HG03066 (cell line): Measurements from ENCODE around the gene STAC2.
"Not testable (repeated sequence)": the region's sequence is repeated elsewhere in the genome, so short reads cannot be mapped to it uniquely, and the experiment has no call there.

Experiments
- ATAC-seq: cut with Tn5 transposase; IDR thresholded peaks from one replicate; pipeline ENCODE4 v1.9.1; 2021; ENCODE audit warnings: low read depth; ENCODE audit not compliant: unreplicated experiment

The STAC2 gene

DNA sequence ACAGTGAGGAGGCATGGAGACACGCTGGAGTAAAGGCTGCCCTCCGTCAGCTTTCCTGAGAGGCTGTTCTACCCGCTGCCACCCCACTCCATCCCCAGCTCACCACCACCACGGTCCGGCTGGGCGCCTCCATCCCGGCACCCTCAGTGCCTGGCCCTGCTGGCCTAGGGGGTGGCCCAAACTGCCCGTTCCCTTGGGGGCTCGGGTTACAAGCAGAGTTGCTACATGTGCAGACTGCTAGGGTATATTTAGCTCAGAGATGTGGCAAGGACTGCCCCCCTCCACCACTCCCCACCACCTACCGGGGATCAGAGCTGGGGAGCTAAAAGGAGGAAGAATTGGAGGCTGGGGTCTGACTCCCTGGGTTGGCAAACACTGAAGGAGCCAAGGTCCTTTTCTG, 32.4 kb downstream of the STAC2 start:
- no peak for ATAC-seq

DNA sequence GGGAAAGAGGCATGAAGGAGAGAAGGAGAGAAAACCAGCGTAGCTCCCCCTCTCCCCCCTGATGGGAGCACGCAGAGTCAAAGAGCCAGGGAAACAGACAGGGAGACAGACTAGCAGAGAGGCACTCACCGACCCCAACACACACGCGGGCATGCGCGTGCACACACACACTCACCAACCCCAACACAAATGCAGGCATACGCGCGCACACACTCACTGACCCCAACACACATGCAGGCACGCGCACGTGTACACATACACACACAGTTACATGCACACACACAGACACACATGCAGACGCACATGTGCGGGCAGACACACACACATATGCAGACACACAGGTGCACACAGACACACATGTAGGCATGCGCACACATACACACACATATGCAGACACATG, 32.8 kb downstream of the STAC2 start:
- no peak for ATAC-seq

DNA sequence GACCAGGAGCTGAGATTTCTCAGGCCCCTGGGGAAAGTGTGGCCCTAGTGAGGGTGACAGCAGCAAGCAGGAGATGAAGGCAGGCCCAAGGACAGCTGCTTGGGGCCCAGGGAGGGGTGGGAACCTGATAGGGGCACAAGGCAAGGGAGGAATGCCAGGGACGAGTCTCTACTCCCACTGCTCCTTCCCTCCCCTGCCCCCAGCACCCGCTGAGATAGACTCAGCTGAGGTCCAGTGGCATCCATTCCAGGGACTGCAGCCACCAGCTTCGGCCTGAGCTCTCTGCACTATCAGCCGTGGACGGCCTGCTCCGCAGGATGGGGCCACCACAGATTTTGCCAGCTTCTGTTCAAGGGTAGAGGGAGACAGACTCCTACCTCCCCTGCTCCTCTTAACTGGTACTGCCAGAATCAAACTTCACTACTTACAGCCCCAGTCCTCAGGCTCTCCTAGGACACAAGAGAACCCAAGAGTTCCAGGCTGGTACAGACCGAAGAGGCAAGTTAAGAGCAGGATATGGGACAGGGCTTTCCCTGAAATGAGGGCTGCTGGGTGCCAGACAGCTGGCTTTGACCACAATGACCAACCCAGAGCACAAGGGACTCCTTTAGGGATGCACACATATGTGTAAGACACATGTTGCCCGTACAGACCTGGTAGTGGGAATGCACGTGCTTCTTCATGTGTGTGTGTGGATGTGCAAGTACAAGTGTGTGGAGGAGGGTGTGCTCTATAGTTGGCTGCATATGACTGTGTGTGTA, 33.8 kb downstream of the STAC2 start:
- ATAC-seq, result no peak

DNA sequence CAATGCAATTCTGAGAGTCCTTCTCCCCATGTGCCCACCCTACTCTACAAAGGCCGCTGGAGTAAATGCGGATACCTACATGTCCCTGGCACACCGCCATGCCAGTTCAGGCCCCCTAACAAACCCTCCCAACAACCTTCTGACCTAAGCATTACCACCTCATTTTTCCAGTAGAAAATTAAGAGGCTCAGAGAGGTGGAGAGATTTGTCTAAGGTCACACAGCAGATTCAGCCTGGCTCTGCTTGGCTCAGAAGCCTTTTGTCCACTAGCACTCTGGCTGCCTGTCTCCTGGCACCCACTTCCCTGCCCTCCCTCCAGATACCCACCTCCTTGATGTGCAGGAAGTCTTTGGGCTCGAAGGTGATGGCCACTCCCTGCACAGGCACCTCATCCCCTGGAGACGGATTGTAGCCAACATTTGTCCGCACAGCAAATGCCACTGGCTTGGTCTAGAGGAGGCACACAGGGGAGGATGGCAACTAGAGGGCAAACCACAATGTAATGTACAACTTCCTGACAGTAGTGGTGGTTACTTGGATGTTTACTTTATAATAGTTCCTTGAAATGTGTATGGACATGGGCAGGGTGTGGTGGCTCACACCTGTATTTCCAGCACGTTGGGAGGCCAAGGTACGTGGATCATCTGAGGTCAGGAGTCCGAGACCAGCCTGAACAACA, 38.5 kb downstream of the STAC2 start:
- no peak for ATAC-seq

DNA sequence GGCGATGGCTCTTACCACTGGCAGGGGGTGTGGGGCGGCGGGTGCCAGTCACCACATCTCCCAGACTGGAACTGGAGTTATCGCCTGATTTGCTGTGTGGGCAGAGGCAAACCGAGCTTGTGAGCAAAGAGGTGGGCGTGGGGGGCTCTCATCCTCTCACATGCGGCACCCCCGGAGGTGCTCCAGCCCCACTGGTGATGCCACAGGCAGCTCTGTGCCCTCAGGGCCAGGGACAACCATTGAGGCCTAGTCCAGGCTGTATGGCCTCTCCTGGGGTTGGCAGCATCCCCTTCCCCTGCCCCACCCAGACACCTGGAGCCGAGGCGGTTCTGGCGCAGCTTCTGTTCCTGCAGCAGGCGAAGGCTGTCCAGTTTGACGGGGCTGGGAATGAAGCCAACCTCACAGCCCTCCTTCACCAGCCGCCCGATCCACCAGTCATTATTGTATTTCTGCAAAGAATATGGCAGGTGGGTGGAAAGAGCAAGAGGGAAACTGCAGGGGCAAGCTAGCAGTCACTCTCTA, 39.2 kb downstream of the STAC2 start:
- ATAC-seq, result no peak

DNA sequence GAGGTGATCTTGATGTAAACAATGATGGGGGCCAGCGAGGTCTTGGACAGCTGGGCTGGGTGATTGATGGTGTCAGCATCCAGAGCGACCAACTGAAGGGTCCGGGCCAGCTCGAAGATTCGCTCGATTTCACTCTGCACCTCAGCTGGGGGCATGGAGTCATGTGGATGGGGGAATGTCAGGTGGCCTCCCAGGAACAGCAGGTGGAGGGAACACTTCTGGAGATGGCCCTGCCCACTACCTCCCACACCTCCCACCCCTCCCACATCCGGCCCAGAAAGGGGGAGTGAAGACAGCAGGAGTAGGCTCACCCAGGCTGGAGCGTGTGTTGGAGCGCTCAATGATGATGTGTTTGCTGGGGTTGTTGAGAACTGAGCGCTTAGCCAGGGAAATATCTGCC, 42.0 kb downstream of the STAC2 start:
- ATAC-seq, result no peak

DNA sequence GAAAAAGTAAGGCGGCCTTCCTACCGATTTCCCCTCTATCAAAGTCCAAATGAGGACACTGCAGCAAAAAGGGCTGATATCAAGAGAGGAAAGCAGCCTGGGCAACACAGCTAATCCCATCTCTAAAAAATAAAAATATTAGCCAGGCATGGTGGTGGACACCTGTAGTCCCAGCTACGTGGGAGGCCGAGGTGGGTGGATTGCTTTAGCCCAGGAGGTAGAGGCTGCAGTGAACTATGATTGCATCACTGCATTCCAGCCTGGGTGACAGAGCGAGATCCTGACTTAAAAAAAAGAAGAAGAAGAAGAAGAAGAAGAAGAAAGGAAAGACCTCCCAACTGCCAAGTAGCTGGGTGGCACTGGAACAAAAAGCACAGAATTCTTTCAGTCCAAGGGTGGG, 42.7 kb downstream of the STAC2 start:
- ATAC-seq, result no peak

DNA sequence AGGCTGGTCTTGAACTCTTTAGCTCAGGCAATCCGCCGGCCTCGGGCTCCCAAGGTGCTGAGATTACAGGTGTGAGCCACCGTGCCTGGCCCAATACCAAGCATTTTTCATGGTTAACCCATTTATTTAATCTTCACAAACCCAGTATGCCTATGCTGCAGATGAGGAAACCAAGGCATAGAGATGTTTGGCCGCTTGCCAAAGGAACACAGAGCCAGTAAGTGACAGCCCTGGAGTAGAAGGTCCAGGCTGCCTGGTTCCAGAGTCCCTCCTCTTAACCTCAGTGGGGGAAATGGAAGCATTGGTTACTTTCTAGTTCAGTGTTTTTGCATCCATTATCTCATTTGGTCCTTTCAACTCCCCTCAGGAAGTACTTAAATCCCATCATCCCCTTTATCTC, 44.4 kb downstream of the STAC2 start:
- no peak for ATAC-seq

DNA sequence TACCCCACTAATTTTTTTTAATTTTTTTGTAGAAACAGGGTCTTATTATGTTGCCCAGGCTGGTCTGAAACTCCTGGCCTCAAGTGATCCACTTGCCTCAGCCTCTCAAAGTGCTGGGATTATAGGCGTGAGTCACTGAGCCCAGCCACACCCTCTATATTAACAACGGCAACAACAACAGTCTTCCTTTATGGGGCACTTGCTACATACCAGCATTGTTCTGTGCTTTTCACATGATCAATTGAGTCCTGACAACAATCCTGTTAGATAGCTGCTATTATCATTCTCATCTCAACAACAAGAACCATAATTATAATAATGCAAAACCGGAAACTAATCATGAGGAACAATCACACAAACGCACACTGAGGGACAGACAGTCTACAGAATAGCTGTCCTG, 47.2 kb downstream of the STAC2 start:
- ATAC-seq, result no peak

DNA sequence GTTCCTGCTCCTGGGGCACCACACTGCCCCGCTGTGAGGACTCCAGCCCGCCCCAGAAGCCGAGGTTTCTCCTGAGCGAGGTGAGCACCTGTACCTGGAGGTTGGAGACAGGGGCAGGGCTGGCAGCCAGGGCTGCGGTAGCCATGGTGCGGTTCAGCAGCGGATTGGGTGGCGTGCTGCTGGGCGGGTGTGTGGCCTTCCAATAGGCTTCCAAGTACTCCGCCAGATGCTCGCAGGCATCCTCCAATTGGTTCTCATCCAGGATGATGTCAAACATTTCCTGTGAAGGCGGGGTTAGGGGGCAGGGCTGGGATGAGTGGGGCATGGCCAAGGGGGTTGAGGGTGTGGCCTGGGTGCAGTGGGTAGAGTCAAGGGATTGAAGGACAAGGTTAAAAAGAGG, 48.5 kb downstream of the STAC2 start:
- ATAC-seq, result no peak

DNA sequence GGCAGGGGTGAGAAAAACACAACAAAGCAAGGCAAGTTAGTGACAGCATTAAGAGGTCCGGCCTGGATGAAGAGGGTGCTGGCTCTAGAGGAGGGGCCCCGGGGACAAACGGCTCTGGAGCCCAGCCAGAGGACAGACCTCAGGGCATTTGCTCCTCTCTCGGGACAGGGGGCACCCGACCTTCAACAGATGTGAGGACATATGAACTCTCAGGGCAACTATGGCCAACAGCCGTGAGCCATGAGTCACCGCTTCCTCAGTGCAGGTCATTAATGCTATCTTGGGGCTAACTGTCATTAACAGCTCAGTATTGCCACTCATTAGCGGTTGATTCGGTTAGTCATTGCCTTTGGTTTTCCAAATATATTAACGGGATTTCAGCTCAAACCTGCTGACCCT, 50.1 kb downstream of the STAC2 start:
- no peak for ATAC-seq

DNA sequence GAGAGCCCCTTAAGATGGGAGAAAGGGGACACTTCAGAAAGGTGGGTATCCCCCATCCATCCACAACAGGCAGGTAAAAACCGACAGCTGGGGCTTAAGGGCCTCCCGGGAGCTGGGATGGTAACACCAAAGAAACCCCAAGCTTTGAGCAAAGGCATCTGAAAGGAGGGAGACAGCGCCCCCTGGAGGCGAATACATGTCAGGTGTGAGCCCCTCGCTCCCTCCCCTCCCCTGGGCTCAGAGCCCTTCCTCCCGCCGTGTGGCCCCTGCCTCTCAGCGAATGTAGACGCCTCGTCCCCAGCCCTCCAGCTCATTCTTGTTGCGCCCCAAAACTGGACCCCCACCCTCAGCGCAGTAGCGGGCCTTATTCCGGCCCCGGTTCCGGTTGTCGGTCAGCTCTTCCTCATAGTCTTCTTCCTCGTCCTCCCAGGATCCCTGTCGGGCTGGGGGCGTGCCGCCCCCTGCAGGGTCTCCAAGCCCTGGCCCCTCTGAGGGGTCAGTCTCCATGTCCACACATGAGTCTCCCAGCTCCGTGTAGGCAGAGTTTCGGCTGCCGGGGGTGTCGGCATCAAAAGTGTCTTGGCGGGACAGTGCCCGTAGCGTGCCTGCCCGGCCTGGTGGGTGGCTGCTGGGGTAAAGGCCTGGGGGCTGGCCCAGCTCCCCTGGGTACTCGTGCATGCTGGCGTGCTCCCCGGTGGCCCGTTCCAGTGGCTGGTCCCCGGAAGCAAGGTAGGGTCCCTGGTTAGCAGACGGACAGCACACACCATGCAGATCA, 50.6 kb downstream of the STAC2 start:
- no peak for ATAC-seq

DNA sequence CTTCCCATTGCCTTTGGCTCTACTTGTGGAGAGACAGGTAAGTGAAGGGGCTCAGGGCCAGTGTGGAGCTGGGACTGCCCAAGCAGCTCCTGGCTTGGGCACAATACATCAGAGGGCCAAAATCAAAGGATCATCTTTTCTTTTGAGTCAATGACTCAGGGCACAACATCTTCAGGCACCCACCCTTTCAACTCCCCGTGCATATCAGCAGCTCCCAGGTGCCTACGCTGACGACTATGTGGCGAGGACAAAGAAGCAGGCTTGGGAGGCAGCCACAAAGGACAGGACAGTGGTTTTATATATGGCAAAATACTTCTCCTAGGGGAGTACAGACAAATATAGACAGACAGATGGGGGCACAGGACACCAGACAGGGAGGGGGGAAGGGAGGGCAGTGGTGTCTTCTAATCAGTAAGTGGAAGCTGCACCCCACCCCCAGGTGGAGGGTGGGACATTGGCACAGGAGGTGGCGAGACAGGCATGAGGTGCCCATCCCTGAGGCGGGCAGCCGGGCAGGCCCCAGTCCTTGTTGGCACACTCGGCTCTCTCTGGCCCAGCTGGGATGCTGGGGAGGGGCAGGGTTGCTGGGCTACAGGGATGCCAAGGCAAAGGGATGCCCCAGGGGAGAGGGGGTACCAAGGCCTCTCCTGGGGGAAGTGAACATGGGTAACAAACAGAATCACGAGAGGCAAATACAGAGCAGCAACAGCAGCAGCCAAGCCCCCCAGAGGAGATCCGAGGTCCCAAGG, 52.0 kb downstream of the STAC2 start:
- no peak for ATAC-seq

DNA sequence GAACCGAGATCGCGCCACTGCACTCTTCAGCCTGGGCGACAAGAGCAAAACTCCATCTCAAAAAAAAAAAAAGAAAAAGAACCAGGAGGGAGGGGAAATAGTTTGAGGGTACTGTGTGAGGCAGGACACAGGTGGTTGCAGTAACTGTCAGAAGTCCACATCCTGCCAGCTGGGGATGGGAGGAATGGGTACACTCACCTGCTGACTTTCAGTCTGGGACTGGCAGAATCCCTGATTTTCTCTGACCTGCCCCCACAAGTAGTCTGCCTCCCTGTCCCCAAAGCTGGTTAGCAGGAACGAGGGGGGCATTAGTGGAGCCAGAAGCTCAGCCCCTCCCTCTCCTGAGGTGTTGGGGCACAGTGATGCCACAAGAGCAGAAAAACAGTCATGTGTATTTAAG, 52.7 kb downstream of the STAC2 start:
- ATAC-seq, result no peak

DNA sequence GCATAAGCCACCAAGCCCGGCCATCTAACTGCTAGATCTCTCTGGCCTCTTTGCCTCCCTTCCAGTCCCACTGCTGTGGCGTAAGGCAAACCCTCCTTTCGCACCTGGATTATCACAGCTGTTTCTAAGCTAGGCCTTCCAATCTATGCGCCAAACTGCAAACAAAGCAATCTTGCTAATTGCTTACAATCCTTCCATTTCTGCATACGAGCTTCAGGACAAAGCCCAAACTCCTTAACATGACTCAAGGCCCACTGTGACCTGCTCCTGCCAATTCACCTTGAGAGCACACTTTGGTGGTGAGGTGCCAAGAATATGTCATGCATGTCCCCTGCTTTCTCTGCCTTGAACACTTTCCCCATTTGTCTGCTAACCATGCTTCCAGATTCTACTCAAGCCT, 53.8 kb downstream of the STAC2 start:
- no peak for ATAC-seq

DNA sequence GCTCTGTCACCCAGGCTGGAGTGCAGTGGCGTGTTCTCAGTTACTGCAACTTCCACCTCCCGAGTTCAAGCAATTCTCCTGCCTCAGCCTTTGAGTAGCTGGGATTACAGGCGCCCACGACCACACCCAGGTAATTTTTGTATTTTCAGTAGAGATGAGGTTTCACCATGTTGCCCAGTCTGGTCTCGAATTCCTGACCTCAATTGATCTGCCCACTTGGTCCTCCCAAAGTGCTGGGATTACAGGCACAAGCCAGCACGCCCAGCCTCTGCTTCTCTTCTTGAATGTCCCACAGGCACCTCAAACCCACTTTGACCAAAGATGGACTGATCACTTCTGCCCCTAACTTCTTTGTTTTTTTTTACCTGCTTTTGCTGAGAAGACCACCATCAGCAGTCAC, 55.2 kb downstream of the STAC2 start:
- ATAC-seq, result no peak

DNA sequence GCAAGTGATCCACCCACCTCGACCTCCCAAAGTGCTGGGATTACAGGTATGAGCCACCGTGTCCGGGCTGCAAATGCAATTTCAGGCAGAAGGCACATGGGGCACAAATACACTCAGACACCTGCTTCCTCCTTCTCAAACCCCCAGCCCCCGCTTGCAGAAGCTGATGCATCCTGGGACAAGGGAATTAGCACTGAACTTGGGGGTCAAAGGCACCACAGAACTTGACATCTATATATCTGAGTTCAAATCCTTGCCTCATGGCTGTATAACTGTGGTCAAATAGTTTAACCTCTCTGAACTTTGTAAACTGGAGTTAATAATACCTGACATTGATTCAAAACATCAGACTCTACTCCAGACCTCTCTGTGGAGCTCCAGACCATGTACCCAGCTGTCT, 55.6 kb downstream of the STAC2 start:
- ATAC-seq, result no peak

DNA sequence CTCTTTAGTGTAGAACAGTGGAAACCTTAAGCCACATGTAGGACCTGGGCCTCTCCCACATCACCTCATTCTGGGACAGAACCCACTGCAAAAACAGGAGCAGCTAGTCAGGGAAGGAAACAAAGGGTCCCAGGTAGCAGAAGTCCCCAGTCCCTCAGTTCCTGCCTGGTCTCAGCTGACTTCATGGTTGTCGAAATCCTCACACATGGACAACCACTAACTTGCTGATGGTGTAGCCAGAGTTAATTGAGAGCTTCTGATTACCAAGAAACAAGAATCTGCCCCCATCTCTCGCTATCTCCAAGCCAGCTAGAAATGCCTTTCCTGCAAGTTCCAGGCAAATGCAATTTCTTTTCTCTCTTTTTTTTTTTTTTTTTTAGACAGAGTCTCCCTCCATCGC, 56.2 kb downstream of the STAC2 start:
- no peak for ATAC-seq

DNA sequence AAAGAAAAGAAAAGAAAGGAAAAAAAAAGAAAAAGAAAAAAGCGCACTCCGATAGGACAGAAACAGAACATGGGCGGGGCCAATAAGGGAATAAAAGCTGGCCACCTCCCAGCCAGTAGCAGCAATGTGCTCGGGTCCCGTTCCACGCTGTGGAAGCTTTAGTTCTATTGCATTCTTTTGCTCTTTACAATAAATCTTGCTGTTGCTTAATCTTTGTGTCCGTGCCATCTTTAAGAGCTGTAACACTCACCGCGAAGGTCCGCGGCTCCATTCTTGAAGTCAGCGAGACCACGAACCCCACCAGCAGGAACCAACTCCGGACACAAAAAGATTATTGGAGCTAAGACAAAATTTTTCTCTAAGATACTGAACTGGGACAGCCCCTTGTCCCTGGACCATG, 56.6 kb downstream of the STAC2 start:
- no peak for ATAC-seq

DNA sequence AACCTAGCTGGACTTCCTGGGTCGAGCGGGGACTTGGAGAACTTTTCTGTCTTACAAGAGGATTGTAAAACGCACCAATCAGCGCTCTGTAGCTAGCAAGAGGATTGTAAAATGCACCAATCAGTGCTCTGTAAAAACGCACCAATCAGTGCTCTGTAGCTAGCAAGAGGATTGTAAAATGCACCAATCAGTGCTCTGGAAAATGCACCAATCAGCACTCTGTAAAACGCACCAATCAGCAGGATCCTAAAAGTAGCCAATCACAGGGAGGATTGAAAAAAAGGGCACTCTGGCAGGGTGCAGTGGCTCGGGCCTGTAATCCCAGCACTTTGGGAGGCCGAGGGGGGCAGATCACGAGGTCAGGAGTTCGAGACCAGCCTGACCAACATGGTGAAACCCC, 57.2 kb downstream of the STAC2 start:
- ATAC-seq, result not testable (repeated sequence)

DNA sequence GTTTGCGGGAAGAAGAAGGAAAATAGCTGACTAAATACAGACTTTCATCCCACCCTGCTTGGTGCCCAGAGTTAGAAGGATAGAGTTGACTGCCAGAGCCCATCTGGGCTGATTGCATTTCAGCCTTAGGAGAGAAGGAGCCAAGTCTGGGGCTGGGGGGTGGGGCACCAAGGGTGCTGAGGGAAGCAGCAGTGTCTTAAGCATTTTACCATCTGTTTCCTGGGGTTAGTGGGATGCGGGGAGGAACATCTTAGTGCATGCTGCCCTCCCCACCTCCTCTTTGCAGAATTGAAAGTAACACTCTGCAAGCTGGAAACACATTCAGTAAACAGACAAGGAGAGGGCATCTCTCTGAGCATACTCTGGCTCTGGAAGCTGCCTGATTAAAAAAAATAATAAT, 58.3 kb downstream of the STAC2 start:
- ATAC-seq, result no peak
